ENCODE measurements around the gene ANO5.
"Not testable (repeated sequence)": the region's sequence is repeated elsewhere in the genome, so short reads cannot be mapped to it uniquely, and the experiment has no call there.

ANO5 gene

DNA sequence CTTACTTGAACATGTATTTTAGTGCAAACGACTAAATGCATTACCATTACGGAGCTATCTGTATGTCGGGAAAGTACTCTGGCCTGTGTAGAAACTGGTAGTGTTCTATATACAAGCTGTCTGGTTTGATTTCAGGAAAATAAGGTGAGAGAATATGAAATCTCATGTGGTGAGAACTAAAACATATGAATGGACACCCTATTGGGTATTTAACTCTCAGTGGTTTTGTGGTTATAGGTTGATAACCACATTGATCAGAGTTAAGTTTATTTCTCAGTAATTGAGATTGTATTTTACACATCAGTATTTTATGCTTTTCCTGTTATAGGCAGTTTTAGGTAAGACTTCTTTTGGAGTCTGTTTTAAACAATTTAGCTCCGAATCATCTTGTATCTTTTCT is 10.4 kb downstream of the ANO5 start:
- no peak for DNase-seq (ENCODE audit: low read depth)

DNA sequence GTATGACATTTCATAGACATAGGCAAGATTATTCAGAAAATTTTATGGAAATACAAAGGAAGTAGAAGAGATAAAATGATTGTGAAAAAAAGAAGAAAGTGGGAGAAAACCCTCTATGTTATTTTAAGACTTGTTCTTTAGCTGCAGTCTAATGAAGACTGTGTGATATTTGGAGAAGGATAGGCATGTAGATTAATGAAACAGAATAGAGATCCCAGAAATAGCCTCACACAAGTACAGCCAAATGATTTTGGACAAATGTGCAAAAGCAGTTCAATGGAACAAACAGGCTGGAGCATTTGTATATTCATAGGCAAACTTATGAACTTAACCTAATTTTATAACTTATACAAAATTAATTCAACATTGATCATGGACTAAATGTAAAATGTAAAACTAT is 14.3 kb downstream of the ANO5 start:
- no peak for DNase-seq (ENCODE audit: low read depth)

DNA sequence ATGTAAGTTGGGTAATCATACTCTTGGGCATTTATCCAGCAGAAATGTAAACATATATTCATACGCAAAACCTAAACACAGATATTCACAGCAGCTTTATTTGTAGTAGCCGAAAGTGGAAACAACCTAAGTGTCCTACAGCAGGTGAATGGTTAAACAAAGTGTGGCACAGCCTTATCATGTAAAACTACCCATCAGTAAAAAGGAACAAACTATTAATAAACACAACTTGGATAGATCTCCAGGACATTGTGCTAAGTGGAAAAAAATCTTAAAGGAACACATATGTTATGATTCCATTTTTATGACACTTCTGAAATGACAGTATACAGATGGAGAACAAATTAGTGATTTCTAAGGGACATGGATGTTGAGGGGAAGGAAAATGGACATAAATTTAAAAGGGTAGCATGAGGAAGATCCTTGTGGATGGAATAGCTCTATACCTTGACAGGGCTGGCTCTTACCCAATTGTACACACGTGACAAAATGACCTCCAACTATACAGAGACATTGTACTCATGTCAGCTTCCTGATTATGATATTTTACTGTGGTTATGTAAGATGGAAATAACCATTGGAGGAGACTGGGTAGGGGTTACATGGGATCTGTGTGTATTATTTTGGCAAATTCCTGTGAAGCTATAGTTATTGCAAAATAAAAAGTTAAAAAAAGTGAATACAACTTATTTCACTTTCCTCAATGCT is 15.4 kb downstream of the ANO5 start:
- DNase-seq (ENCODE audit: low read depth), result no peak

DNA sequence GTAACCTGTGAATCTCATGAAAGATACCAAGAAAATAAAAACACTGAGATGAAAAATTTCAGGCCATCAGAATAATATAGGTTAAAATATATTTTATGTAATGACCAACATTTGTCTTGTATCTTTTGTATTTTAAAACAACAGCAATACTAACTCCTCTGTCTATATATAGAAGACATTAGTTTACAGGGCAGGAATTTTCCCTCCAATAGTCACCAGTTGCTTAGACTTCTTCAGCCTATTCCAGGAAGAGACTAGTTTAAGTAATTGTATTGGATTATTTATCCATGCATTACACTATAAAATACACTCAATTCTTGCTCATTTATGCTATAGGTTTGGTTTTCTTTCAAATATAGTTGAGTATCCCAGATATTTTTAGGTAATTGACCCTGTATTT is 24.1 kb downstream of the ANO5 start:
- DNase-seq (ENCODE audit: low read depth), result no peak

DNA sequence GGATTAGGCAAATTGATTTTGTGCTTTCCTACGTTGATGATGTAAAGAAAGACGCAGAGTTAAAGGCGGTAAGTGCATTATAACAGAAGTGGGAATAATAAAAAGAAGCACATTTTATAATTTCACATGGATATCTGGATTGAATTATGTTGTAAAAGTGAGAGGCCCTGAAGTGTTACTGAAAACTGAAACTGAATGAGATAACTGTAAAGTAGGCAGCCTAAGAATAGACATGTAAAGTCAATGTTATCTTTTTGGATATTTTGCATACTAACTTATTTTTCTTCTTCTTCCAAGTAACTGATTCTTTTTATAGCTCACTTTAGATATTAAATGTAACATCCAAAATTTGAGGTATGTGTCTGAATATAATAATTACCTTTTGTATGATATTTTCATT is 28.3 kb downstream of the ANO5 start:
- DNase-seq (ENCODE audit: low read depth), result no peak

DNA sequence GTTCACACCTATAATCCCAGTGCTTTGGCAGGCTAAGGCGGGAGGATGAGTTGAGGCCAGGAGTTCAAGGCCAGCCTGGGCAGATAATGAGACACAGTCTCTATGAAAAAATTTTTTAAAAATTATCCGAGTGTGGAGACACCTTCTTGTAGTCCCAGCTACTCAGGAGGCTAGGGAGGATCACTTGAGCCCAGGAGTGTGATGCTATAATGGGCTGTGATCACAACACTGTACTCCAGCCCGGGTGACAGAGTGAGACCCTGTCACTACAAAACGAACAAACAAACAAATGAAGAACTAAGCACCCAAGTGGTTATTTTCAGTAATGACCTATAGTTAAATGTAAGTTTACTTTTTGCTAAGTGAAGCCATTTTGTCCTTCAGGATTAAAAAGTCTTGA is 32.3 kb downstream of the ANO5 start:
- no peak for DNase-seq (ENCODE audit: low read depth)

DNA sequence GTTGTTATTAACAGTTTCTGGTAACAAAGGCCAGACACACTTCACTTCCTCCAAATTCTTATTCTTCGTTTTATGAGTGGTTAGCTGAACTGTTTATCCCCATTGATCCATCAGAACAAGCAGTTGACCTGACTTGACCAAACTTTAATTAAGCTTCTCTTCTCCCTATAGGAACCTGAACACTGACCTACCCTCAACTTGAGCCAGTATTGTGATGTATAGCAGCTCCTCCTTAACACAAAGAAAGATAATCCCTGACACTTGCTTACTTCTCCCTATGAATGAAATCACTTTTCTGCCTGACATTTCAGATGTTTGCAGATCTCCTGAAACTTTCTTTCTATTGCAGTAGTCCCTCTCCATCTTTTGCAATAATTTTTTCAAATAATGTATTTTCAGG is 41.9 kb downstream of the ANO5 start:
- no peak for DNase-seq (ENCODE audit: low read depth)

DNA sequence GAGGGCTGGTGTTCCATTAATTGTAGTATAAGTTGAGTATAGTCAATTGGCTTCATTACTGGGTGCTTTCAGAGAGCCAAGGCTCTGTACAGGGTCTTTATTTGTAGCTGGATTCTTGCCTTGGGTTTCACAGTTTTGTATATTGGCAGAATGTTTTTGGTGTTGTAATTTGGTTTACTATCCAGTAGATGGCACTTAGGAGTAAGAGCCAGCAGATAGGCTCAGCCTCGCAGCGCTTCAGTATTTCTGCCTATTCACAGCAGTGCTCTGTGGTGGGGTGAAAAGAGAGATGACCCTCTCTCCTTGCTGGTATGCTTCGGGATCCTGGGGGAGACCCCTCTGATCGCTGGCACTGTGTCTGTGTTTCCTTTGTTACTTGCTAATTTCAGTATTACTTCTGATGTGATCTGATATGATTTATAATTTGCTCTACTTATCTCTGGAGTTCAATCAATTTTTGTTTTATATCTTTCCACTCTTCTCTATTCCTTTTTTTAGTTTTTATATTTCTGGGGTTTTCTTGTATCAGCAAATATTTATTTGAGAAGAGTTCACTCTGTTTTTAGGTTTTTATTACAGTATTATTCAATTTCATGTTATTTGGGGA is 52.2 kb downstream of the ANO5 start:
- DNase-seq (ENCODE audit: low read depth), result peak; percentile 20

DNA sequence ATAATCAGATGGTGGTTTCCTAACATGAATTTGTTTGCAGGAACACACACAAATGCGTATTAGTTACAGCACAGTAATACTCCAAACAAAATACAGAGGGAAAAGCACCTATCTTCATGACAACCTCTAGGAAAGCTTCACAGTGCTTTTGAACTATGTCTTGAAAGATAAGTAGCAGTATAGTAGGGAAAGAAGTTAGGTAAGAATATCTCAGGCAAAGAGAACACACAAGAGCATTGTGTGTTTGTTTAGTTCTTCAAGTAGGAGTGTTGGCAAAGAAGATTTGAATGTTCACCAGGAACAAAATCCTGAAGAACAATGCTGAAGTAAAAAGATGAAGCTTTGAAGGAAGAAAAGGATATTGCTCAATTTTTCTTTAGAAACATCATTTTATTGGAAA is 54.1 kb downstream of the ANO5 start:
- DNase-seq (ENCODE audit: low read depth), result no peak

DNA sequence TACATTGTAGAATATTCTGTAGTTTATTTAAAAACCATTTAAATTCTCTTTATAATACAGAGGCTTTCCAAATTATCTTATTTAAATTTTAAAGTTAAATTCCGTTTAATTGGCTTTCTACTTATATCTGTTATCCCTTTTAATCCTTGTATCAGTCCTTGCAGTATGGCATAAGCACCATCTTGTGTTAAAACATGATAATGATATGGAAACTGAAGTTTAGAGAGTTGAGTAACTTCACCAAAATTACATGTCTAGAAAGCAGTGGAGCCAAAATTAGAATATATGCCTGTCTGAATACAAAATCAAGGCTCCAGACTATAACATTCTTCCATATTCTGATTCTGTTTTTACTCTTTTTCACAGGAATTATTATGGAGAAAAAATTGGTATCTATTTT is 57.0 kb downstream of the ANO5 start:
- DNase-seq (ENCODE audit: low read depth), result no peak

DNA sequence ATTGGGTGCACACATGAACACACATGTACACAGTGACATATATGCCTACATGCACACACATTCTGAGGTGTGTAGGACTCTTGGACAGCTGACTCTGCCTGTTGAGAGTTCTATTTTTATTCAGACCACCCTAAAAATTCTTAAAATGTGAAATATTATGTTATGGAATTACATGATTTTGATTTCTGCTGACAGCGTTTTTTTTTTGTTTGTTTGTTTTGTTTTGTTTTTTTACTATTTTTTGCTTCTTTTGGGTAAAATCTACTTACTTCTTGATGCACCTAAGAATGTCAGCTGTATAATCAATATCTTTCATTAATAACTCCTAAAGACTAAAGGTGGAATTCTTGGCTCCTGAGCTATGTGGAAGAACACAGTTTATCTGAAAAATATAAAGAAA is 64.0 kb downstream of the ANO5 start:
- DNase-seq (ENCODE audit: low read depth), result no peak

DNA sequence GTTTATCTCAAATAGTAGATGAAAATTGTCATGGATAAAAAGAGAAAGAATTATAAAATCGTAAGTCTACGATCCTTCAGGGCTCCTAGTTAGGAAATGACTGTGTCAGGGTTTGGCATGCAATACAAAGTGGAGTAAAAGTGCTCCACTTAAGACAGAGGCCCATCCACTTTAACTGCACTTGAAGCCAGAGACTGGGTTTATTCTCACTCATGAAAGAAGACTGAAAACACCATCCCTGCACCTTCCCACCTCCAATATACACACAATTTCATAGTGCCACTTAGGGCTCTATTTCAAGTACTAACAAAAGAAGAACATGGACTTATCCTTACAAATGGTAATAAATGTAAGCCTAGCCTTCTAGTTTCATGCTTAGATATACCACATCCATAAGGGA is 70.7 kb downstream of the ANO5 start:
- no peak for DNase-seq (ENCODE audit: low read depth)

DNA sequence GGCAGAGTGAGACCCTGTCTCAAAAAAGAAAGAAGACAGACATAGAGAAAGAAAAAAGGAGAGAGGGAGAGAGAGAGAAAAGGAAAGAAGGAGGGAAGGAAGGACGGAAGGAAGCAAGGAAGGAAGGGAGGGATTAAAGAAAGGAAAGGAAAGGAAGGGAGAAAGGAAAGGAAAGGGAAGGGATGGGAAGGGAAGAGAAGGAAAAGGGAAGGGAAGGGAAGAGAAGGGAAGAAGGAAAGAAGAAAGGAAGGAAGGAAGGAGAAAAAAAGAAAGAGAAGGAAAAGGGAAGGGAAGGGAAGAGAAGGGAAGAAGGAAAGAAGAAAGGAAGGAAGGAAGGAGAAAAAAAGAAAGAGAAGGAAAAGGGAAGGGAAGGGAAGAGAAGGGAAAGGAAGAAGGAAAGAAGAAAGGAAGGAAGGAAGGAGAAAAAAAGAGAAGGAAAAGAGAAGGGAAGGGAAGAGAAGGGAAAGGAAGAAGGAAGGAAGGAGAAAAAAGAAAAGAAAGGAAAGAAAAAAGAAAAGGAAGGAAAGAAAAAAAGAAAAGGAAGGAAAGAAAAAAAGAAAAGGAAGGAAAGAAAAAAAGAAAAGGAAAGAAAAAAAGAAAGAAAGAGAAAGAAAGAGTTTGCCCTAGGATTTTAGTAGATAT is 76.2 kb downstream of the ANO5 start:
- not testable (repeated sequence) for DNase-seq (ENCODE audit: low read depth)

DNA sequence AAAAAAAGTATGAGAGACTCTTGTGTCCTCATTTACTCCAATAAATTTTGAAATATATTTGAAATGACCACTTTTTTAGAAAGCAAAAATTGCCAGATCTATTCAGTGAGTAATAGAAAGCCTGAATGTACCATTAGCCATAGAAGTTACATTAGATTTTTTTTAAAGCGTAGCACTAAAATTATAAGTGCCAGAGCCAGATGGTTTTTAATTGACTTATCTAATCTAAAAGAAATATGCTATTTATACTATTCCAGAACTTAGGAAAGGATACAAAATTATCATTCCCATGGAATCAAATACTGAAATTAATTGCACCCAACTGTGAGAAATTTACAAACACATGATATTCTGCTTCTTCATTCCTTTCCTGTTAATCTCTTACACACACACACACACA is 80.9 kb downstream of the ANO5 start:
- DNase-seq (ENCODE audit: low read depth), result no peak

DNA sequence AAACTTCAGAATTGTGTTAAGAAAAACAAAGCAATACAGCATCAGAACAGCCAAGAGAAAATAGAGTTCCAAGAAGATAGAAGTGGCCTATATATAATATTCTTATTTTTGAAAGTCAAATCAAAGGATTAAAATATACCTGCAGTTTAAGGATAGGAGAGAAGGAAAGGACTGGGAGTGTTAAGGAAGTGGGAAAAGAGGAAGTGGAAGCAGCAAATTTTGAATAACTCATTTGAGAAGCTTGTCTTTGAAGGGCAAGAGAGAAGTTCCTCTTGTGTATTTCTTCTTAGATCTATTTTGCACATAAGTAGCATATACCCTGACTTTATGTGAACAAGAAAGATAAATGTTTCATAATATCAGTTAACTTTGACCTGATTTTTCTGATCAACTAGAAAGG is 82.7 kb downstream of the ANO5 start:
- DNase-seq (ENCODE audit: low read depth), result no peak

DNA sequence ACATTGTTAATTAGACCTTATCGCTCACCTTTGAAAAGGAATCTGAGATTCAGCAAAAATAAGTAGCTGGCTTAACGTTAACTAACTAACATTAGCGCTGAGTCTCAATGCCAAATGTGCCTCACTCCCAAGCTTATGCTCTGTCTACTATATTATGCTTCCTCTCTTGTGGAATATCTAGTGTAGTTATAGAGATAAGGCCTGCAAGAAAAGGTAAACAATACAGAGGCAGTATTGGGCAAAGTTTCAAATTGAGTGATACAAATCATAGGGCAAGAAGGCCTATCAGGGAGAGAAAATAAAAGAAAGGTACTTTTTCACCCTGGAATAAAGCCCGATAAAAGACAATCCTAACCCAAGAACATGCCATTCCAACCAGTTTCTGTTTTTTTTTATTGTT is 83.7 kb downstream of the ANO5 start:
- no peak for DNase-seq (ENCODE audit: low read depth)

DNA sequence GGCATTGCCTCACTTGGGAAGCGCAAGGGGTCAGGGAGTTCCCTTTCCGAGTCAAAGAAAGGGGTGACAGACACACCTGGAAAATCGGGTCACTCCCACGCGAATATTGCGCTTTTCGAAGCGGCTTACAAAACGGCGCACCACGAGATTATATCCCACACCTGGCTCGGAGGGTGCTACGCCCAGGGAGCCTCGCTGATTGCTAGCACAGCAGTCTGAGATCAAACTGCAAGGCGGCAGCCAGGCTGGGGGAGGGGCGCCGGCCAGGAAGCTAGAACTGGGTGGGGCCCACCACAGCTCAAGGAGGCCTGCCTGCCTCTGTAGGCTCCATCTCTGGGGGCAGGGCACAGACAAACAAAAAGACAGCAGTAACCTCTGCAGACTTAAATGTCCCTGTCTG is 92.1 kb downstream of the ANO5 start:
- not testable (repeated sequence) for DNase-seq (ENCODE audit: low read depth)

DNA sequence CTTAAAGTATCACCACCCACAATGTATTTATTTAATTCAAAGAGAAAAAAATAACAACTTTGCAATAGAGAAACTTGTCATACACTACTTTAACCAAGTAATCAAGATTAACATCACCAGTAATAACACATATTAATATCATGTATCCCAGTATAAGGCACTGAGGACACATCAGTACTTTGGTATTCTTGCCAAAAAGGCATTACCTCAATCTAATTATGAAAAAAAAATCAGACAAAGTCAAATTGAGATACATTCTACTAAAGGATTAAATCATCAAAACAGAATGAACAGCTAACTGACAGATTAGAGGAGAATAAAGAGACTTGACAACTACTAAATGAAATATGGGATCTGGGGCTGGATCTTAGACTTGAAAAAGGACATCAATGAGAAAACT is 109.5 kb downstream of the ANO5 start:
- no peak for DNase-seq (ENCODE audit: low read depth)

DNA sequence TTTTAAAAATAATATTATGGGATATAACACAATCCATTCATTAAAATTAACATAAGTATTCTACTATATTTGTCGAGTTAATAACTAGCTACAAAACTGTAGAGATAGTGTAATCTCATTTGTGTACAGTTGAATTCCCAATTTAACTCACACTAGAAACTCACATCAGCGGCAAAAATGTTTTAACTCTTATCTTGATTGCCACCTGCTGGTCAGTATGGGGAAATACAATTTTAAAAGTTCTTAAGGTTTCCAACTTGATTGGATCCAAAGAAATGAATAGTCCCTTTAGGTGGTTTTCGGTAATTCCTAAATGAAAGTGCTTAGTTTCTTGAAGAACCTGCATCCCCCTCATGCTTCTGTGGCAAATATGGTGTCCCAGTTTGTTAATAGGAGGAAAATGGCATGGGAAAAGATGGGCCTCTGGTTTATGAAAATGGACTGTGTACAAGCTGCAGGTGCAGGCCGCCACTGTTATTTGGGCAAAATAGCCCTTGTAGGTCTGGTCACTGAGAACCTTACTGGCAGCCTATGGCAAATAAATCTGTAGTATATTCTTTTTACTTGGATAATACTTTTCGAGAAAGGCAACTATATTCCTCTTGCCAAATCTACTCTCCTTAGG is 111.6 kb downstream of the ANO5 start:
- DNase-seq (ENCODE audit: low read depth), result peak; percentile 43

DNA sequence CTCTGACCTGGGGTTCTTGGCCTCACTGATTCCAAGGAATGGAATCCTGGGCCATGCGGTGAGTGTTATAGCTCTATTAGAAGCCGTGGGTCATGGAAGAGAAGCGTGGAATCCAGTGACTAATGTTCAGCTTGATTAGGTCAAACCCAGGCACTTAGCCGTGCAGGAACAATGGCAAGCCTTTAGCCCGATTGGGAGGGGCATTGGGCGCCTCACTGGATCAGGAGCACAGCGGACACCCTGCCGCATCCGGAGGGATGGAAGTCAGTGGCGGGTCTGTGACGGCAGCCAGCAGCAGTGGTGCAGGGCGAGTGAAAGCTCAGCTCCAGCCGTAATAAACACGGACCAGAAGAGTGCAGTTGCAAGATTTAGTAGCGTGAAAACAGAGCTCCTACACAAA is 124.8 kb downstream of the ANO5 start:
- no peak for DNase-seq (ENCODE audit: low read depth)

DNA sequence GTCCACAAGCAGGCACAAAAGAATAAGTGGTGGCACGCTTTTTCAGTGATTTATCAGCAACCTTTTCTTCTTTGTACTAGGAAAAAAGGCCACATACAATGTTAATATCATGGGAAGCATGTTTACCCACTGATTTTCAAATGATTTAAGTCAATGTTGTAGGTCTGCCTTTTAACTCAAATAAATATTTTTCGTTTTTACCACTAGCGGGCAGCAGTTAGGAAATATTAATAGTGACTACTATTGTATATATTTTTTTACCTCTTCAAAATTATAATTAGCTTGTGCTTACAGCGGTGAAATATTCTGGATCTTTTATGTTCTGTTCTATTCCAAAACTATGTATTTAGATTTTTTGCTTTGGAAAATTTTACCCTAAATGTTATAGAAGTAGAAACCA is 138.9 kb downstream of the ANO5 start:
- DNase-seq (ENCODE audit: low read depth), result peak; percentile 2

Data from ELR (cell line).